GM10847 (cell line): Measurements from ENCODE around the gene SGK1.

ENCODE experiments used
- POLR2A ChIP-seq: IDR thresholded peaks from 2 replicates; pipeline ENCODE4 v1.6.1; 2011; ENCODE audit not compliant: insufficient read length; ENCODE audit errors: extremely low read depth

SGK1 gene

DNA sequence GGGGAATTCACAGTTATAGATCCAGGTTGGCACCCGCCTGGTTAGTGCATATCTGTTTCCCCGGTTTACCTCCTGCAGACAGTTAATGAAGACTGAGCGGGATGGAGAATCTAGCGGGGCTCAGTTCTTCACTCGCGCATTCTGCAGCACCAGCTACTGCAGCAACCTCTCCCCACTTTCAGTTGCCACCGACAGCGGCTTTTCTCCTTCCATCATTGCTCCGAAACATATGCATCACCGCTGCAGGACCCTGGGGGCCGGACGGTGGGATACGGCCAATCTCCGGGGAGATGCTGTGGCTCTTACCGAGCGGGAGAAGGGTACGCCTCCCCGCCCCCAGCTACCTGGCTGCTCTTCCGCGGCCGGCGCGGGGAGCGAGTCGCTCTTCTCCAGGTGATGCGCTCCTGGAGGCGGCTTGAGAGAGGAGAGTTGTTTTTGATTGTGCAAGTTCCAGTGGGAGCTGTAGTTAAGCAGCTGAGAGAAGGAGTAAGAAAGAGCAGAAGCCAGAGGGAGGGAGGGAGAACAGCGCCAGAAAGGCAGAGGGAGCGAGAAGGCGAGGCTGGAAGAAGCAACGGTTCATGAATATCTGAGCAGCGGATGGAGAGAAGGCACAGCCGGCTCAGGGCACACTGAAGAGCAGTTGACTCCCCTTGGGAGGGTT, at the start of gene SGK1:
Gene SGK1 (minus strand): TSS at position 642 of the 661 bp plus-strand sequence. CDS start 652 bp downstream, outside the sequence.
- TF ChIP-seq POLR2A = no peak

DNA sequence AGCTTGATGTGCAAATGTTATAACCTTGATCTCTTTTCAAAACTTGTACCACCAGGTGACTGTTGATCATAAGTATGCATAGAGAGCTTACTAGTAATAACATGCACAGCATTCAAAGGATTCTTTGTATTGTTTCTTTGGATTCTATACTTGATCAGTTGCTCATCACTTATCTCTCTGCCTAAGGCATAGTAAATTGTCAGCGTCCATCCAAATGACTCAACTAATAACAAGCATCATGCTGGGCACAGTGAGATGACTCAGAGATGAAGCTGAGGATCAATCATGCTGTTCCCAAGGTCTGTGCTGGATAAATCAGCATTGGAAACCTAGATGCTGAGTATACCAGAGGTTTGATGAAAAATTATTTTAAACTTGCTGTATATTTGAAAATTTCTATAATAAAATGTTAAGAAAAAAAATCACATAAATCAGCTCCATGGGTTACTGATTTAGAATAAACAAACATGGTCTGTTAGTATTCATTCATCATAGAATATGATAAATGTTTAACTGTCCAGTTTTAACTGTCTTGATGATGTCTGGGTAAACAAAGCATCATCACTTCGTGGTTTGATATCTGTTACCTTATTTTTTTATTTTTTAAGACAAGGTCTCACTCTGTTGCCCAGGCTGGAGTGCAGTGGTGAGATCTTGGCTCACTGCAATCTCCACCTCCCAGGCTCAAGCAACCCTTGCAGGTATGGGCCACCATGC, 45.6 kb upstream of the SGK1 start:
- no peak for TF ChIP-seq POLR2A

DNA sequence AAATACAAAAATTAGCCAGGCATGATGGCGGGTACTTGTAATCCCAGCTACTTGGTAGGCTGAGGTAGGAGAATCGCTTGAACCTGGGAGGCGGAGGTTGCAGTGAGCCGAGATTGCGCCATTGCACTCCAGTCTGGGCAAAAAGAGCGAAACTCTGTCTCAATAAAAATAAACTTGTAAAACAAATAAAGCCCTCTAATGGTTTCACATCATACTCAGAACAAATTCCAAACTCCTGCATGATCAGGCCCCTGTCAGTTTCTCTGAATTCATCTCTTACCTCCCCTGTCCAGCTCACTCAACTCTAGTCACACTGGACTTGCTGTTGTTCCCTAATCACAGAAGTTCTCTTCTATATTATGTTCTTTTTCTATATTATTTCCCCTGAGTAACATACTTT, 43.1 kb upstream of the SGK1 start:
- TF ChIP-seq POLR2A = no peak

DNA sequence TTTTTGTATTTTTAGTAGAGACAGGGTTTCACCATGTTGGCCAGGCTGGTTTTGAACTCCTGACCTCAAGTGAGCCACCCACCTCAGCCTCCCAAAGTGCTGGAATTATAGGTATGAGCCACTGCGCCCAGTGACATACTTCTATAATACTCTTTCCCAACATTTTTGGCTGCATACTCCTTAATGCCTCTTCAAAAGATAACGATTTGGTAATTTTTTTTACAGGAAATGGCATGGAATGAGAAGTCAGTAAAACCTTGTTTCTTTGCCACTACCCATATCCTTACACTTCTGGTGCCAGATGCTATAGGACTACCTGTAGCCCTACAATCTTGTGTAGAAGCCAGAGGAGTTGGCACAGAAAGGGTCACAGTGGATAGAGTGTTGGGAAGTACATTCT, 41.4 kb upstream of the SGK1 start:
- no peak for TF ChIP-seq POLR2A

DNA sequence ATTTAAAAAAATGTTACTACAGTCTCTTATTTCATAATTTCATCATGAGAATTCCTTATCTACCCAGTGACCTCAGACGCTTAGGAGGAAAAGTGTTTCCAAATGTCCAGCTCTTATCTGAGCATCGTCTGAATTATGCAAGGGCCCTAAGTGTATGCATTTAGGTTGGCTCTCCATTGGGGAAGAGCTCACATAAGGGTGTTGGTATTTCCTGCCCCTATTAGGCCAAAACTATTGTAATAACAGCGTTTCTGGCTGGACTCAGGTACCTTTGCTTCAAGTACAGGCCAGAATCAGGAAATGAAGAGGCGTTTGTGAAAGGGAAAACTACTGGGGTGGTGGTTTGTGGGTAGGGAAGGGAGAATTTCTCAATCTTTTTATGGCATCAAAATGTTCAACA, 40.4 kb upstream of the SGK1 start:
- no peak for TF ChIP-seq POLR2A

DNA sequence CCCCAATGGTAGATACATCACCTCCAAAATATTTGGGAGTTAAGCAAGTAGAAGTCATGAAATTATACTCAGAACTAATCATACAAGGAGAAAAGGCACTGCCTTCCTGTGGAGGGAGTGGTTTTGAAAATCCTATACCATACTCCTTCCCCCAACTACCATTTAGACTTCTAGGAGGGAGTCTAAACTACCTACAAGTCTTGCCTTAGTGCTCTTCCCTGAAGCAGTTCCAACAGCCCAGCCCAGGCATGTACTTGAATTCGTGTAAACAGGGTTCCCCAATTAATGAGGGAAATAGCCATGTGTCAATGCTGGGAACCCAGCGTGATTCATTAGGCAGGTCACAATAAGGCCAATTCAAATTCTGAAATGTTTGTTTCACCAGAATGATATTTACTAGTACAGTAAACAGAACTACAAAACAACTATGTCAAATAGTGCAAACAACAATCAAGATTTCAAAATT, 39.1 kb upstream of the SGK1 start:
- TF ChIP-seq POLR2A = no peak

DNA sequence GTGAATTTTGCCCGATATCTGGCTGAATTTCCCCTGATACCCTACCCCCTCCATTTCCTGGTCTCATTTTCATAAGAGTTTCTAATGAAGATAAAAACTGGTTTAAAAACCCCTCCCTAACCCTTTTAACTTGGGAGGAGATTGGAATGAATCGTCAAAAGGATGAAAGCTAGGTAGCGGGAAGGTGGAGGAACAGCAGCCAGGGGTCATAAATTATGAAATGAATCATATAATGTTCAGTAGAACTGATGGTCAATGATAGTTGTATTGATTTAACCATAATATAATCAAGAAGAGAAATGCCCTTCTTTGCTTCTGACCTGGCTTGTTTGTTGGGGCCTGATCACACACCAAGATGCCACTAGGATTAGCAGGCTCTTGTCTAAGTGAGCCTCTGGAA, 38.5 kb upstream of the SGK1 start:
- TF ChIP-seq POLR2A = no peak

DNA sequence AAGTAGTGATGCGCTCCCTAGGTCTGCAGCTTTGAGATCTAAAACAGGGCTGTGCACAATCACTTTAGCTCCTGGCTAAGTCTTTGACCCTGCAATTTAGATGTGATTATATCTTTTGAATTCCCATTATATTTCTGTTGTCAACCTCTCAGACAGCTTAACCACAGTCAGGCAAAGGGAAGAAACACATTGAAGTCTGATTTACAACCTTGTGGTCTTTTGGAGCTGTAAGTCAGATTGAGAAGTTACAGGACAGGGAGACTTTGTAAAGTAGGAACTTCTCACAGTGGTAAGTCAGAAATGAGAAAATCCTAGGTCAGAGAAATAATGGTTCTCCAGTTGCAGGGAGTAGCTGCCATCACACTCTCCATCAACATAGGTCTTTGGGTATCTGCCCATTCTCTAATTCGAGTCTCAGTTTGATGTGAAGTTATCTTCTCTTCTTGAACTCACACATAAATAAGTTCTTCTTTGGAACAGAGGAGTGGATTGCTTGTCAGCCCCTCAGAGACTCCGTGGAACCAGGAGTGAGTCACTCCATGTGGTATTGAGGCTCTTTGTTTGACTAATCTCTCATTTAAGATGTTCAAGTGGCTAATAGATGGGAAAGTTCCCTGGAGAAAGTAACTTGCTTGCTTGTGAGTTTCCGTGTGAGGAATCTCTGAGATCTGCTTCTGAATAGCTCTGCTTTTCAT, 35.0 kb upstream of the SGK1 start:
- no peak for TF ChIP-seq POLR2A

DNA sequence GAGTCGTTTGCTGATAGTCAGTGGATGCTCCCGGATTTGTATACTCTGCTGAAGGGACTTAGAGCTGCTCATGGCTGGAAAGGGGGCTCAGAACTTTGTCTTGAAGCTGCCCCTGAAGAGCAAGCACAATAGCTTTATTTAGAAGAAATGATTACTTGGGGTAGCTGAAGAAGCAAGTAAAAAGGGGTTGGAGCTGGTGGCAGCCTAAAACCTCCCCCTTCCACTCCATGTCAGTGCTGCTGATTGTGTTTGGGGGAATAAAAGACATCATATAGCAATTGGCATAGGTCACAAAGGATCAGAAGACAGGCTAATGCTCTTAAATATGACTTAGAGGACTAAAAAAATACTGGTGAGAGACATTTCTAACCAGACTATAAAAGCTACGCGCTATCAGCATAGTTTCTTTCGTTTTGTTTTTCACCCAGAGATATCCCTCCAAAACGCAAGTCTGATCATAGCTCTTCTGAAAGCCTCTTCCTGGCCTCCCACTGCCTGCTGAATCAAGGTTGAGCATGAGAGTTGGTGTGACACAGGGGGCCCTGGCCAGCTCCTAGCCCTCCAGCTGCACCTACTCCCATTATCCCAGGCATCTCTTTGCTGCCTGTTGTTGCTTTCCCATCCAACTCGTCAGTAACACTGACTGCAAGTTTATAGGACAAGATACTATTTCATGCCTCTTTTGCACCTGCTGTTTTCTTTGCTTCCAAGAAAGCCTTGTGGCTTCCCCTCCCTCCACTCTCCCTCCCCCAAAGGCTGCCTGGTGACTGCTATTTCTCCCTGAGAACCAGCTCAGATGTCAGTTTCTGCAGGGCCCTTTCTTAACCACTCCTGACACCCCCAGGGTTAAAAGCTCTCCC, 33.9 kb upstream of the SGK1 start:
- no peak for TF ChIP-seq POLR2A

DNA sequence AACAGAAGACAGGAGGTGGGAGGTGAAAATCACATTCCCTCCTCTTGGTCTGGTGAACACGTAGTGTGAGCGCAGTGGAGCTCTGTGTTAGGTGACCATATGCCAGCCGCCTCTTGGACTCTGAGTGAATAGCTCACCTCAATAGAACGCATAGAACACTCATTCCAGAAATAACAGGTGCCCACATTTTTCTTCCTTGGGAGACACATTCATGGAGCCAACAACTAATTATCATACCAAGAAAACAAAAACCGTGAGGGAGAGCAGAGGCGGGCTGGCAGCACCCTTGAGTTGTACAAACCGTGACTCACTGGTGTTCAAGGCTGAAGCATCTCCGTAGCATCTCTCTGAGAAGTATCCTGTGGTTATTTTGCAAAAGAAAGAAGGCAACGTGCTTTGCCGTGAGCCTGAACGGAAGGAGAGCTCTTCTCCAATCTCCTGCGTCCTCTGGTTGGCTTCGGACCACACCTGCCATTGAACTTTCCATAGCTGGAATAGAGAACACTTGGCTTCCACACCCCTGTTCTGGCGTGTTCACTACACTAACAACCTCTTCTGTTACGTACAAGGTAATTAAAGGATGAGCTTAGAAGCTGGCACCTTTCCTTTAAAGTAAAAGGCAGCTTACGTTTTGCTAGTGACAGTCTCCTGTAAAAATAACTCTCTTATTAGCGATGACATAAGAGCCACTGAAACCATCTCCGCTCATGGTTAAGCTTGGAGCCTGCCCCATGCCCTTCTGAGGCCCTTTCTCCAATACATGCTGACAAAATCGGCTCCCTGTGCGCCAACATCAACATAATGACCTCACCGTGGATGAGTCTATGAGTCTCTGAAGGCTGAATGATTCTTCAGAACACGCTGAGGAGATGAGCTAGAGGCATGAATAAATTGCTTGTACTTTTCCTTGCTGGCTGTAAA, 30.2 kb upstream of the SGK1 start:
- TF ChIP-seq POLR2A = no peak

DNA sequence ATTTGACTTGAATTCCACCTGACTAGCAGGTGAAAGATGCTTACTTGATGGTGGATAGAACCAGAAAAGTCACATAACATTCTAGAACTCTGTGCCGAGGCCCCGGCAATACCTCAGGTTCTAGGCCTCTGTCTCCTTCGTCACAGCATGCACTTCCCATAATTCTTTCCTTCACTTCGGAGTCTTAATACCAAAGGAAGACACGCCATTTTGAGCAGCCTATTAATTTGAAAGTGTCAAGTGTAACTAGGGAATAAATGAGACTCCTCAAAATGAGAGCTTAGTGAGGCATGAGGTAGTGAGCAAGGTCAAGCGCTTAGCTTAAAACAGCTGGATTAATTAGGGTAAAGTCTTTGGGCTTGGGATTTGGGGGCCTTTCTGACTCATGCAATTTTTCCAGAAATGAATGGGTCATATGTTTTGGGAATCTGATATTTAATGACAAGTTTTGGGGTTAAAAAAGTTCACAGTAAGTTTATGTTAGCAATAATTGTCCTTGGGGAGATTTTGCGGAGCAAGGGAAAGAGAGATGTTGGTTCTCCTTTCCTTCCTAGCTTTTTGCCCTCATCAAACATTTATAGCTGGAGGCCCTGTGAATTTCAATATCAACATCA, 29.1 kb upstream of the SGK1 start:
- no peak for TF ChIP-seq POLR2A

DNA sequence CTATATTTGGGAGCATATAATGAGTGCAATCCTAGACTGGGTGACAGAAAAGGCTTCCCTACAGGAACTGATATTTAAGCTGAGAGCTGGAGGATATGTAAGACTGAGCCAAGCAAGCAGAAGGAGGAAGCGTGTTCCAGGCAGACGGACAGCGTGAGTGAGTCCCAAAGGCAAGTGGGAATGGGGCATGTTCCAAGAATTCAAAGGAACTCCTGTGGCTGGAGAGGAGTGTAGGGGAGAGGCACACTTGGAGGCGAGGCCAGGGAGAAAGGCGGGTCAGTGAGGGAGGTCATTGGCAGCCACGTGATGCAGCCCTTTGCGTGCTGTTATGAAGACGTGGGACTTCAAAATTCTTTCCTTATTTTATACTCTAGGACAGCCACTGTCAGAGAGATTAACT, 27.9 kb upstream of the SGK1 start:
- TF ChIP-seq POLR2A = no peak

DNA sequence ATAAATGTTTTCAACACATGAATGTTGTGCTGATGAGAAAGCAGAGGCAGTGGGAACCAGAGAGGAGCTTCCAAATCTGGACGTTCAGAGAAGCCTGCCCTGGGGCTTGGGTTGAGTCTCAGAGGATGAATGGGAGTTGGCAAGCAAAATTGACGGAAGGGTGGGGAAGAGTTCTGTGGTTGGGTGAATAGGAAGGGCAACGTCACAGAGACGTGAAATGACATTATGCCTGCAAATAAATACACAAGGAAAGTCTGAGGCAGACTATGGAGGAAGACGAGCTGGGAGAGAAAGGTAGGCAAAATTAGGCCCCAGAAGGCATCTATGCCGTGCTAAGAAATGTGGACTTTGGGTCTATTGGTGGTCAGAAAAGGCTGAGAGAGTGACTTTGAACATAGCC, 25.2 kb upstream of the SGK1 start:
- TF ChIP-seq POLR2A = no peak
